ENCODE measurements around the gene LY6G6C.

The LY6G6C gene, protein sequence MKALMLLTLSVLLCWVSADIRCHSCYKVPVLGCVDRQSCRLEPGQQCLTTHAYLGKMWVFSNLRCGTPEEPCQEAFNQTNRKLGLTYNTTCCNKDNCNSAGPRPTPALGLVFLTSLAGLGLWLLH

DNA sequence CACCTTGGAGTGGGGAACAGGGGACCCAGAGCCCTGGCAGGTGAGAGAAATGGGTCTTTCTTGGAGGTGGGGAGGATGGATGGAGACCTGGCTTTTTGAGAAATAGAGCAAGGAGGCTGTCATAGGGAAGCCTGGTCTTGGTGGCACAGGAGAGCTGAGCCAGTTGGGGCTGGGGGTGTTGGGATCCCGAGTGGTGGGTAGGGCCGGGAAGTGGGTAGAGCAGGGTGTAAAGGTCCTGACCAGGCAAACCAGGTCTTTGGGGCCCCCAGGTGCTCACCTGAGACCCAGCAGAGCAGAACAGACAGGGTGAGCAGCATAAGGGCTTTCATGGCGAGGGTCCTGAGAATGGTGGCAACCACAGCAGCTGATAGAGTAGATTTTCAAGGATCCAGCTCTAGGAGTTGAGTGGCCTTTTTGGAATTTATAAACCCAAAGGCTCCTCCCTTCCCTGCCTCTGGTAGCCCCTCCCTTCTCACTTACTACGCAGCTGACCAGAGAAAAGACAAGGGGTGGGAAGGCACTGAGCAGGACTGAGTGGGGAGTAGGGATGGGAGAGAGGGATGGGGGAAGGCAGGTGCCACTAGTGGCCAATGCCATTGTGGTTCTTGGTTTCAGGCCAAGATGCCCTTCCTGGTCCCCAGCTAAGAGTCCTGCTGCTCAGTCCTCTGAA lies at the start of gene LY6G6C:
LY6G6C (minus strand) TSS at position 396 of the 670 bp plus-strand sequence; CDS start at position 329, 67 bp downstream.
- no peak for DNase-seq

- DNase-seq, result no peak
Observed at GRCh38 chr6:31770860-31771259, 49.3 kb upstream of the LY6G6C start.

DNA sequence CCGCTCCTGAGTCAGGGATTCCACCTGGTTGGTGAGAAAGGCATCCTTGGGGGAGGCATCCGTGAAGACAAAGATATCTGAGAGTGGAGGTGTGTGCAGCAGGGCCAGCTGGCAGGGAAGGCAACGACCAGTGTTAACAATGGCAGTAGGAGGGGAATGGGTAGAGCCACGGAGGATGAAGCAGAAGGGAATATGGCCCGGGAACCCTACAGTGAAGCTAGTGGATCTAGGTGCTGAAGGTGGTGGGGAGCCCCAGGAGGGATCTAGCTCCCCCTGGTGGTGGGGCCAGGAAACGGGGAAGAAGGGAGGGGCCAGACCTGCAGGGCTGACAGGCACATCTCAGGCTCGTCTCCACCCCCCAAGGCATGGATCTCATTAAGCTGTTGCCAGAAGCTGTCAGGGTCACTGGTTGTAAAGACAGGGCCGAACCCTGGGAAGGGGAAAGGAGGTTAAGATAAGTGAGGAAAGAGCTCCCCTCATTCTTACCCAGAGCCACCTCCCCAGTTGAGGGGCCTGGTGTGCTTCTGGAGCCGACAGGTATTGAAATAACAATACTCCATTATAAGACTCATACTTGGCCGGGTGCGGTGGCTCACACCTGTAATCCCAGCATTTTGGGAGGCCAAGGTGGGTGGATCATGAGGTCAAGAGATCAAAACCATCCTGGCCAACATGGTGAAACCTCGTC lies 48.3 kb upstream of the LY6G6C start:
- peak; percentile 24 for DNase-seq

DNA sequence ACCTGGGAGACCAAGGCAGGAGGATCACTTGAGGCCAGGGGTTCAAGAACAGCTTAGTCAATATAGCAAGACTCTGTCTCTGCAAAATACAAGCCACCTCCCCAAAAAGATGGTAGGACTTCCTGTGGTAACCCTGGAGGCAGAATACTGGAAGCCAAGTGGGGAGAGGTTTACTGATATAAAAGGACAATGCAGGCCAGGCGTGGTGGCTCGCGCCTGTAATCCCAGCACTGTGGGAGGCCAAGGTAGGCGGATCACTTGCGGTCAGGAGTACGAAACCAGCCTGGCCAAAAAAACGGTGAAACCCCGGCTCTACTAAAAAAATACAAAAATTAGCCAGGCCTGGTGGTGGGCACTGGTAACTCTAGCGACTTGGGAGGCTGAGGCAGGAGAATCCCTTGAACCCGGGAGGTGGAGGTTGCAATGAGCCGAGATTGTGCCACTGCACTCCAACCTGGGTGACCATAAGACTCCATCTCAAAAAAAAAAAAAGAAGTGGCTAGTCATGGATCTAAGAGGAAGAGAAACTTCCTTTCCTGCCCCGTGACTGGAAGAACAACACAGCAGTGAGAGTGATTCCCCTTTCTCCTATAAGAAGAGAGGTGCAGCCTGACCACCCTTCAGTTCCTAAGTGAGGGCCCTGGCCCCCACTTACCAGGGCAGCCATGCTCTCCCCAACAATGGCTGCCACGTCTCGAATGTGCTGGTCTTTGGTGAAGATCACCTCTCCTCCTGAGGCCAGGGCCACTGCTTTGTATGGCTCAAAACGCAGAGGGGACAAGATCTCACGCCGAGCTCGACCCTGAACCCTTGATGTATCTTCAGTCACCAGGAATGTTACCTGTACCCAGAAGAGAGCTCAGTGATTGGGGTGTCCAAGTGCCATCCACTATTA lies 47.1 kb upstream of the LY6G6C start:
- DNase-seq, result no peak

- no peak for DNase-seq
Observed at GRCh38 chr6:31767096-31767645, 45.6 kb upstream of the LY6G6C start.

DNA sequence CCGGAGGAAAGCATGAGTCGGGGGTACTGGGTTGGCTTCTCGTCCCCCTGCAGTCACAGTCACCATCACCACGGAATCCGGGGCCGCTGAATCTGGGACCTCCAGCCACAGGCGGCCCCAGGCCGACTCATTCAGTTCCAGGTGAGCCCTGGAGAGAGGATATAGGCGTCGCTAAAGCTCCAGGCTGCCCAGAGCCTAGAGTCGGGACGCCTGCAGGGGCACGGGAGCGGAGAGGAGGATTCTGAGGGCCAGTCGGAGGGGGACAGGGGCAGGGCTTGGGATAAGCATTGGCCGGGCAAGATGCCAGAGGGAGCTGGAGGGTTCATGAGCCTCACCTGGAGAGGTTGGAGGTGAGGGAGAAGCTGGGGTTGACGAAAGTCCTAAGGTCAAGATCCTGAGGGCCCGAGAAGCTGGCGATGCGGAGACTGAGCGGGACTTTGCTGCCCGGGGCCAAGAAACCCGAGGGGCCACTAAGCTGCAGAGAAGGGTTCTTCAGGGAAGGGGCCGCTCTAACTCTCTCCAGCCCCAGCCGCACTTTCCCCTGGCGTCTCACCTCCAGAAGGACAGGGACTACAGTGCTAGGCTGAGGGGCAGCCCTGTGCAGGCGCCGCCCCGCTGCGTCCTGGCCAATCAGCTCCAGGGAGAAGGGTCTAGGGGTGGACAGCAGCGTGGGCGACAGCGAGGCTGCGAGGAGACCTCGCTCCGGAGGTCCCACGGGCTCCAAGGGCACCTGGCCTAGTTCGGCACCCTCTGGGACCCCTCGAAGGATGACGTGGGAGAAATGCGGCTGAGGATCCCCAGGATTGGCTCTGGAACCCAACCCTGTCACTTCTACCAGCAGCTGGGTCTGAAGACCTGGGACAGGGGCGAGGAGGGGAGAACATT lies 44.6 kb upstream of the LY6G6C start:
- DNase-seq, result no peak

- DNase-seq, result no peak
Observed at GRCh38 chr6:31765559-31765909, 44.0 kb upstream of the LY6G6C start.

- no peak for DNase-seq
Observed at GRCh38 chr6:31764198-31764597, 42.7 kb upstream of the LY6G6C start.

DNA sequence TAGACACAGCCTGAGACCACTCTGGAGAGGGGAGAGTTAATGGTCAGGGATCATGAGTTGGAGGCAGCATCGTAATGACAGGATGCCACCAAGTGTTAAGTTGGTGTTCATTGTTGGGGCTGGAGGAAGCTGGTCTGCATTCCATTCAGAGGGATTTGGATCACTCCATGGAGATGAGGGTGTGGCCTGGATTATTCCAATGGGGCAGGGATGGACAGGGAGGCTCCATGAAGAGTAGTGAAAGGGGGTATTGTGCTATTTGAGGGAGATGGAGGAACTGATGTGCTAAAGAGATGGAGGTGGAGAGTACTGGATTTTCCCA lies 42.0 kb upstream of the LY6G6C start:
- no peak for DNase-seq

- DNase-seq, result no peak
Observed at GRCh38 chr6:31762878-31763618, 41.5 kb upstream of the LY6G6C start.

- no peak for DNase-seq
Observed at GRCh38 chr6:31762356-31762755, 40.8 kb upstream of the LY6G6C start, which contains the start of gene SAPCD1. SAPCD1 (plus strand) TSS chr6:31762656; CDS start chr6:31763055, 399 bp downstream.

DNA sequence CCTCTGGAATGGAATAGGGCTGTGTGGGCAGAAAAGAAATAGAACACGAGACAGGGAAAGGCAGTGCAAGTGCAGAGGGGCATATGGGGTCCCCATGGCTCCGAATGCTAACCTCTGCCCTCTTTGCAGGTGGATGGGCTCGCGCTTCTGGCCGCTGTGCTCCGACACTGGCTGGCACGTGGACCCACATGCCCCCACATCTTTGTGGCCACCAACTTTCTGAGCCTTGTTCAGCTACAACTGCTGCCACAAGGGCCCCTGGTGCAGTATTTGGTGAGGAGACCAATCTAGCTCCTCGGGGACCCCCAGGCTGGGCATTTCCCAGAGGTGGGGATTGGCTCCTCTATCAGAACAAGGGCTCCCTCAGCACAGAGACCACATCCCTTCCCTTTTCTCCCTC lies 39.8 kb upstream of the LY6G6C start:
- DNase-seq, result no peak

GRCh38 chr6:31760790-31761189 lies 39.2 kb upstream of the LY6G6C start:
- DNase-seq, result no peak

GRCh38 chr6:31758281-31758680 lies 36.7 kb upstream of the LY6G6C start:
- DNase-seq, result no peak

DNA sequence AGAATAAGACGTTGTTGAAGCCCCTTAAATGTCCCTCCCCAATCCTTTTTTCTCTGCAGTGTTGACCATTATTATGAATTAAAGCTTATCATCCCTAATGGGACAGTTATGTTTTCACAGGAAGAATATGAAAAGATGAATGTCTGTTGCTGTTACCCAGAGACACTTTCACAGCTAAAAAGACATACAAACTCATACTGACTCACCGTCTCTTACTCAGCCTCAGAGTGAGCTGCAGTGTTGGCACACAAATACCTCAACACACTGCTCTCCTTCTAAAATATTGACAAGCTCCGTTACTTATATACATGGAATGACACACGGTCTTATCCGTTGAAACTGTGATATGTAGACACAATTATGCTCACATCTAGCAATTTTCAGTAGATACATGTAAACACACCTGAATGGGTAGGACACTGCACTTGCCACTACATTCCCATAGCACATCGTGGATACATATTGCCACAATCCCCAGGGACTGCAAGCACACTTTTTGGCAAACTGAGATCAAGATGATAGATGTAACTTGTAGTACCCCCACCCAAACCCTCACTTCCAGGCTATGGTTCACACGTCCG lies 31.3 kb upstream of the LY6G6C start:
- no peak for DNase-seq

GRCh38 chr6:31750411-31751022 lies 29.0 kb upstream of the LY6G6C start:
- no peak for DNase-seq

DNA sequence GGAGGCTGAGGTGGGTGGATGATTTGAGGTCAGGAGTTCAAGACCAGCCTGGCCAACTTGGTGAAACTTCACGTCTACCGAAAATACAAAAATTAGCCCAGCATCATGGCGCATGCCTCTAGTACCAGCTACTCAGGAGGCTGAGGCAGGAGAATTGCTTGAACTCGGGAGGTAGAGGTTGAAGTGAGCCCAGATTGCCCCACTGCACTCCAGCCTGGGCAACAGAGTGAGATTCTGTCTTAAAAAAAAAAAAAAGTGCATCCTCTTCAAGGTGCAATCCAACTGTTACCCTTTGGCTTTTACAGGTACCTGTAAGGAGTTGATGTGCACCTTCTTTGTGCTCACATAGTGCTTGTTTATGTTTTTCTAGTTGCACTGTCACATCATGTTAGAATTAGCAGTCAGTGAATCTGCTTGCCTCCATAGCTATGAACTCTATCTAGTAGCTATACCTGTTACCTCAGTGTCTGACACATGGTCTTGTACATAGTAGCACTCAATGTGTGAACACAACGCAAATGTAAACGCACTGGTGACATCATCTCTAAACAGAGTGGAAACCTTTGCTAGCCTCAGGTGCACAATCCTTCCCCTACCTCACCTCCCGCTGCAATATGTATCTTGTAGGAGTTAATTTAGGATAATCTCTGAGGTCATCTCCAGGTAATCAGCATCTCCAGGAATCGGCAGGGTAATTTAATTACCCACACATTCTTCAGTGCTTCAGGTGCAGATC lies 27.9 kb upstream of the LY6G6C start:
- no peak for DNase-seq

DNA sequence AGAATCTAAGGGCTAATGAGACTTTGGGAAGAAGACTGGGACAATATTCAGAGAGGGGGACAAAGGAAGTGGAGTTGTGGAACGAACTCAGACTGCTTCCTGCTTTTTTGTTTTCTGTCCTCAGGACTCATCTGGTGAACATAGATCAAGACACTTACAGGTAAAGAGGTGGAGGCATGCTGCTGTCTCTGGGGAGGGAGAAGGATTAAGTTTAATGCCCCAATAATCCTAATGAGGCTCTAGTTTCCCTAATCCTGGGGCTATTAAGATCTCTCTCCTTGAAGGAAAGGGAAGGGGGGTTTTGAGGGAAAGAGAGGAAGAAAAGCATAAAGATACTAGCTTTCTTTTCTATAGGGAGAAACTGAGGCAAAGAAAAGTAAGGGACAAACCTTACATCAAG lies 22.9 kb upstream of the LY6G6C start:
- DNase-seq, result no peak

GRCh38 chr6:31742894-31743293 lies 21.3 kb upstream of the LY6G6C start:
- DNase-seq, result no peak

- DNase-seq, result no peak
Observed at GRCh38 chr6:31741815-31742214, 20.3 kb upstream of the LY6G6C start.
